ENCODE data around the gene C2orf74. TPM values are rescaled to one million over a fixed set of nuclear protein-coding genes. Genes with fewer than 3 reads are reported as not detected.
"Not testable (repeated sequence)": the region's sequence is repeated elsewhere in the genome, so short reads cannot be mapped to it uniquely, and the experiment has no call there.

C2orf74 gene
- total and polyA plus RNA-seq, 9 of the 15 experiments (the other 6 are each of a cell fraction or from before 2014, with no cell fraction given): not detected

GRCh38 chr2:61128122-61128521, 33.9 kb upstream of the C2orf74 start:
- WGBS (ENCODE audit: insufficient coverage, low coverage, missing lambda C conversion rate): 35% methylated on average over 2 of the region's 6 CpGs

More at GRCh38 chr2:61128122-61128521, 33.9 kb upstream of the C2orf74 start:
- ATAC-seq; H3K4me1 ChIP-seq (replicated peaks in 1 of 2; ENCODE audit: control insufficient read depth in 2 of 2, insufficient read depth in 2 of 2, low read length in 2 of 2); H3K9ac ChIP-seq (ENCODE audit: insufficient read depth in 1 of 2, low read depth in 2 of 2, low read length in 2 of 2); FAIRE-seq; H3K4me3 ChIP-seq; DNase-seq (ENCODE audit: extremely low read depth in 1 of 4, low spot score in 3 of 4); CTCF ChIA-PET (ENCODE audit: low intra/inter-chr PET ratio); H3K4me2 ChIP-seq (ENCODE audit: insufficient read depth, low read length); H2AFZ ChIP-seq (ENCODE audit: low read depth, low read length); H3K79me2 ChIP-seq (ENCODE audit: control insufficient read depth, insufficient read depth, low read length); H3K9me1 ChIP-seq (ENCODE audit: control insufficient read depth, insufficient read depth, low read length); H3K9me3 ChIP-seq (replicated peaks; ENCODE audit: control insufficient read depth, insufficient read depth, low read depth, low read length); H3K36me3 ChIP-seq (ENCODE audit: control insufficient read depth, insufficient read depth, low read length); in situ Hi-C loops (cut with MboI); H3K27me3 ChIP-seq (ENCODE audit: control insufficient read depth in 2 of 2, insufficient read depth in 2 of 2, low read length in 2 of 2); intact Hi-C loops (cut with micrococcal nuclease); BruUV-seq (replicated peaks); POLR2A ChIA-PET; H4K20me1 ChIP-seq (replicated peaks; ENCODE audit: control insufficient read depth, insufficient read depth, low read length); H3K27ac ChIP-seq (ENCODE audit: extremely low read depth, low read depth, low read length): not testable (repeated sequence)
- TF ChIP-seq CBX3 (IDR thresholded peaks at IDR 0.05; ENCODE audit: borderline replicate concordance in 1 of 2, low read length in 2 of 2) (peak in 1 of 2 experiments; percentile 91; a peak in 2 of 3 replicates), TRIM28 (IDR thresholded peaks at IDR 0.05) (peak; percentile 93), TRIM24 (IDR thresholded peaks at IDR 0.05) (peak; percentile 22 to 55; a peak in 2 of 4 replicates), ZNF384 (IDR thresholded peaks at IDR 0.05; ENCODE audit: low read depth, low read length) (peak; percentile 54; the same call in 1 of the 2 replicates), ZNF280A (IDR thresholded peaks at IDR 0.05; ENCODE audit: low read depth, partially characterized antibody) (peak; percentile 82), CBX5 (IDR thresholded peaks at IDR 0.05; ENCODE audit: borderline replicate concordance, low read depth) (peak; percentile 84)
